NCI-H82 treated with DMSO at 0.1 percent for 48 hours (cell line): ENCODE results near the gene ZBTB2.
A peak's percentile ranks its signal among the peaks of the same experiment; 100 is the strongest.
"Not testable (repeated sequence)": the region's sequence is repeated elsewhere in the genome, so short reads cannot be mapped to it uniquely, and the experiment has no call there.

Experiments
- DNase-seq: peaks from one replicate; lab custom pipeline; 2025; ENCODE audit not compliant: unreplicated experiment; lab: John Stamatoyannopoulos, UW

ZBTB2 gene

GRCh38 chr6:151338651-151339200 is 52.6 kb downstream of the ZBTB2 start:
- no peak for DNase-seq

- DNase-seq: no peak
Measured at GRCh38 chr6:151335930-151336329, 55.4 kb downstream of the ZBTB2 start.

GRCh38 chr6:151330130-151330696 is 61.1 kb downstream of the ZBTB2 start:
- no peak for DNase-seq

GRCh38 chr6:151327101-151327500 is 64.3 kb downstream of the ZBTB2 start:
- DNase-seq: no peak

- DNase-seq: no peak
Measured at GRCh38 chr6:151326116-151326825, 65.1 kb downstream of the ZBTB2 start.

- DNase-seq: no peak
Measured at GRCh38 chr6:151325075-151326050, 66.0 kb downstream of the ZBTB2 start.

GRCh38 chr6:151324488-151324825 is 66.9 kb downstream of the ZBTB2 start:
- no peak for DNase-seq

GRCh38 chr6:151323791-151324487 is 67.4 kb downstream of the ZBTB2 start:
- peak; percentile 26 for DNase-seq

GRCh38 chr6:151322570-151322969 is 68.8 kb downstream of the ZBTB2 start:
- DNase-seq: no peak

- DNase-seq: no peak
Measured at GRCh38 chr6:151321438-151321837, 69.9 kb downstream of the ZBTB2 start.

- no peak for DNase-seq
Measured at GRCh38 chr6:151320140-151320539, 71.2 kb downstream of the ZBTB2 start.

GRCh38 chr6:151317995-151318365 is 73.4 kb downstream of the ZBTB2 start:
- no peak for DNase-seq

- no peak for DNase-seq
Measured at GRCh38 chr6:151317103-151317994, 74.0 kb downstream of the ZBTB2 start.

- DNase-seq: not testable (repeated sequence)
Measured at GRCh38 chr6:151315661-151316060, 75.7 kb downstream of the ZBTB2 start.
